HG03342 (cell line): ENCODE measurements around the gene GNAS.

Experiments
- ATAC-seq: cut with Tn5 transposase; IDR thresholded peaks from one replicate; pipeline ENCODE4 v1.9.1; 2021; ENCODE audit warnings: mild to moderate bottlenecking, moderate library complexity; ENCODE audit not compliant: unreplicated experiment

The GNAS gene

GRCh38 chr20:58877976-58878360, 25.5 kb downstream of the GNAS start:
- no peak for ATAC-seq

GRCh38 chr20:58878399-58878798, 25.9 kb downstream of the GNAS start:
- no peak for ATAC-seq

GRCh38 chr20:58880441-58880840, 27.9 kb downstream of the GNAS start:
- no peak for ATAC-seq

- no peak for ATAC-seq
These were observed 28.7 kb downstream of the GNAS start for GRCh38 chr20:58880994-58881752.

- ATAC-seq, result no peak
These were observed 30.2 kb downstream of the GNAS start for GRCh38 chr20:58882704-58883089.

- ATAC-seq, result no peak
These were observed 30.8 kb downstream of the GNAS start for GRCh38 chr20:58883241-58883691.

GRCh38 chr20:58884966-58885365, 32.5 kb downstream of the GNAS start:
- ATAC-seq, result no peak

GRCh38 chr20:58886546-58886945, 34.0 kb downstream of the GNAS start:
- no peak for ATAC-seq

- no peak for ATAC-seq
These were observed 35.6 kb downstream of the GNAS start for GRCh38 chr20:58888103-58888502.

GRCh38 chr20:58888521-58889333, 36.2 kb downstream of the GNAS start:
- peak; percentile 39 for ATAC-seq

GRCh38 chr20:58889334-58889760, 36.8 kb downstream of the GNAS start:
- ATAC-seq, result no peak

GRCh38 chr20:58889798-58890517, 37.4 kb downstream of the GNAS start:
- no peak for ATAC-seq

GRCh38 chr20:58890518-58891085, 38.1 kb downstream of the GNAS start:
- no peak for ATAC-seq

GRCh38 chr20:58891086-58891717, 38.7 kb downstream of the GNAS start:
- no peak for ATAC-seq

GRCh38 chr20:58891718-58892140, 39.2 kb downstream of the GNAS start:
- ATAC-seq, result no peak

GRCh38 chr20:58892141-58892931, 39.8 kb downstream of the GNAS start:
- ATAC-seq, result no peak

- no peak for ATAC-seq
These were observed 40.4 kb downstream of the GNAS start for GRCh38 chr20:58892932-58893224.

- no peak for ATAC-seq
These were observed 41.0 kb downstream of the GNAS start for GRCh38 chr20:58893355-58894120.
